ENCODE measurements around the gene IL4. TPM values are rescaled to one million over a fixed set of nuclear protein-coding genes. Genes with fewer than 3 reads are reported as not detected.

The IL4 gene
- total and polyA plus RNA-seq, 2 donors (not counting 3 experiments of a cell fraction or from before 2014, with no cell fraction given): not detected

GRCh38 chr5:132640613-132641012 is 33.2 kb upstream of the IL4 start:
- H3K4me2 ChIP-seq (ENCODE audit: insufficient read depth, low read length): no peak overlapping the region
- no peaks in the 10 kb centered on the region for H4K20me1 ChIP-seq (replicated peaks; ENCODE audit: control insufficient read depth, extremely low read depth, insufficient read depth, low read length)
- no peak for TF ChIP-seq MYC (IDR thresholded peaks at IDR 0.05; ENCODE audit: low read depth, low read length)
- TF ChIP-seq POLR2A (IDR thresholded peaks at IDR 0.05; ENCODE audit: low read depth, low read length): no peak
- no peak for TF ChIP-seq FOS (IDR thresholded peaks at IDR 0.05; ENCODE audit: borderline replicate concordance, insufficient read depth, low read length)
- no peak for TF ChIP-seq JUN (IDR thresholded peaks at IDR 0.05; ENCODE audit: borderline replicate concordance, insufficient read depth, insufficient read length, low read depth)
- TF ChIP-seq GATA2 (IDR thresholded peaks at IDR 0.05; ENCODE audit: insufficient read depth, insufficient read length, low read depth, low read length): no peak
- TF ChIP-seq EZH2 (IDR thresholded peaks at IDR 0.05; ENCODE audit: borderline replicate concordance, low read depth, low read length, severe bottlenecking): no peak
- no peak for TF ChIP-seq POLR2AphosphoS5 (IDR thresholded peaks at IDR 0.05; ENCODE audit: insufficient read depth, low read depth, low read length)
- TF ChIP-seq CTCF (IDR thresholded peaks at IDR 0.05; ENCODE audit: extremely low read depth in 1 of 2, insufficient read depth in 1 of 2, low read depth in 1 of 2, low read length in 2 of 2): no peak
- TF ChIP-seq MAX (IDR thresholded peaks at IDR 0.05; ENCODE audit: insufficient read depth, insufficient read length): no peak
- BruUV-seq (replicated peaks): no TSS peak
- no peak overlapping the region for H2AFZ ChIP-seq (ENCODE audit: low read depth, low read length)
- DNase-seq (ENCODE audit: low read depth, low spot score) (no peak), FAIRE-seq (no peak)
- no peaks in the 10 kb centered on the region for H3K9me3 ChIP-seq (replicated peaks; ENCODE audit: control insufficient read depth, insufficient read depth, low read length)
- intact Hi-C loops (cut with micrococcal nuclease): no loop called here
- no peaks in the 10 kb centered on the region for H3K79me2 ChIP-seq (ENCODE audit: control insufficient read depth, insufficient read depth, low read length)
- ChIA-PET CTCF (no interaction called here), POLR2A (no interaction called here)
- dilution Hi-C loops (cut with MboI; ENCODE audit: extremely low pct_ligation_motif_present, low sequenced_read_pairs): no loop called here
- H3K36me3 ChIP-seq (ENCODE audit: control insufficient read depth in 2 of 2, extremely low read depth in 1 of 2, insufficient read depth in 2 of 2, low read length in 2 of 2): peaks cover 4 to 12% of the 10 kb centered on the region in 2 experiments
- H3K4me1 ChIP-seq (ENCODE audit: control insufficient read depth, extremely low read depth, insufficient read depth, low read length): no peaks in the 10 kb centered on the region
- H3K9ac ChIP-seq (replicated peaks; ENCODE audit: extremely low read depth, insufficient read depth, low read length): no peak overlapping the region
- no peaks in the 10 kb centered on the region for H3K9me1 ChIP-seq (replicated peaks; ENCODE audit: control insufficient read depth, extremely low read depth, insufficient read depth, low read length)
- H3K27ac ChIP-seq (ENCODE audit: insufficient read depth, low read depth, low read length): no peak overlapping the region
- no peak overlapping the region for H3K4me3 ChIP-seq (replicated peaks in 1 of 3; ENCODE audit: insufficient read depth in 1 of 3, low read depth in 1 of 3, low read length in 3 of 3)
- H3K27me3 ChIP-seq (ENCODE audit: control insufficient read depth in 2 of 2, insufficient read depth in 2 of 2, low read length in 2 of 2): no peaks in the 10 kb centered on the region
